HCT116 (cell line): ENCODE results near the gene CMTM8.

ENCODE experiments used
- EZH2 ChIP-seq: fragments of 200-600 bp; sonication (generic); IDR thresholded peaks from 2 replicates; pipeline ENCODE4 v1.6.1; 2017; ENCODE audit warnings: antibody characterized with exemption, mixed run types
- RAD21 ChIP-seq: IDR thresholded peaks from 2 replicates; pipeline ENCODE4 v1.6.1; 2012; ENCODE audit warnings: low read depth, mild to moderate bottlenecking
- TF ChIP-seq, protein P1 (sequence below), 3 experiments: fragments of 200-600 bp in 1 of 3; sonication (generic) in 1 of 3; IDR thresholded peaks in 2 of 3; conservative IDR thresholded peaks in 1 of 3; 2 replicates each; pipeline ENCODE4 v1.5.1; 2012 to 2017; ENCODE audit warnings: low read depth in 2 of 3, low read length in 2 of 3, antibody characterized with exemption in 1 of 3, borderline replicate concordance in 1 of 3, control low read depth in 1 of 3, mild to moderate bottlenecking in 1 of 3, mixed read lengths in 1 of 3, mixed run types in 1 of 3, moderate library complexity in 1 of 3; ENCODE audit not compliant: insufficient read depth in 1 of 3

GRCh38 chr3:32302601-32303398 is 64.3 kb downstream of the CMTM8 start:
- TF ChIP-seq EZH2 = no peak
- TF ChIP-seq, protein P1, sequence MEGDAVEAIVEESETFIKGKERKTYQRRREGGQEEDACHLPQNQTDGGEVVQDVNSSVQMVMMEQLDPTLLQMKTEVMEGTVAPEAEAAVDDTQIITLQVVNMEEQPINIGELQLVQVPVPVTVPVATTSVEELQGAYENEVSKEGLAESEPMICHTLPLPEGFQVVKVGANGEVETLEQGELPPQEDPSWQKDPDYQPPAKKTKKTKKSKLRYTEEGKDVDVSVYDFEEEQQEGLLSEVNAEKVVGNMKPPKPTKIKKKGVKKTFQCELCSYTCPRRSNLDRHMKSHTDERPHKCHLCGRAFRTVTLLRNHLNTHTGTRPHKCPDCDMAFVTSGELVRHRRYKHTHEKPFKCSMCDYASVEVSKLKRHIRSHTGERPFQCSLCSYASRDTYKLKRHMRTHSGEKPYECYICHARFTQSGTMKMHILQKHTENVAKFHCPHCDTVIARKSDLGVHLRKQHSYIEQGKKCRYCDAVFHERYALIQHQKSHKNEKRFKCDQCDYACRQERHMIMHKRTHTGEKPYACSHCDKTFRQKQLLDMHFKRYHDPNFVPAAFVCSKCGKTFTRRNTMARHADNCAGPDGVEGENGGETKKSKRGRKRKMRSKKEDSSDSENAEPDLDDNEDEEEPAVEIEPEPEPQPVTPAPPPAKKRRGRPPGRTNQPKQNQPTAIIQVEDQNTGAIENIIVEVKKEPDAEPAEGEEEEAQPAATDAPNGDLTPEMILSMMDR (IDR thresholded peaks at IDR 0.05 in 2 of 3, conservative IDR thresholded peaks at IDR 0.05 in 1 of 3; ENCODE audit: borderline replicate concordance in 1 of 3, insufficient read depth in 1 of 3, low read depth in 2 of 3, low read length in 2 of 3) = no peak
- TF ChIP-seq RAD21 = no peak
